Ecto neural progenitor cell (in vitro differentiated cells): ENCODE measurements around the gene PPP3CB.
A peak's percentile ranks its signal among the peaks of the same experiment; 100 is the strongest.
"Not testable (repeated sequence)": the region's sequence is repeated elsewhere in the genome, so short reads cannot be mapped to it uniquely, and the experiment has no call there.

Source experiments
- DNase-seq: peaks from one replicate; pipeline ENCODE4 v3.0.0-alpha.2; 2018; ENCODE audit warnings: low spot score

PPP3CB gene

DNA sequence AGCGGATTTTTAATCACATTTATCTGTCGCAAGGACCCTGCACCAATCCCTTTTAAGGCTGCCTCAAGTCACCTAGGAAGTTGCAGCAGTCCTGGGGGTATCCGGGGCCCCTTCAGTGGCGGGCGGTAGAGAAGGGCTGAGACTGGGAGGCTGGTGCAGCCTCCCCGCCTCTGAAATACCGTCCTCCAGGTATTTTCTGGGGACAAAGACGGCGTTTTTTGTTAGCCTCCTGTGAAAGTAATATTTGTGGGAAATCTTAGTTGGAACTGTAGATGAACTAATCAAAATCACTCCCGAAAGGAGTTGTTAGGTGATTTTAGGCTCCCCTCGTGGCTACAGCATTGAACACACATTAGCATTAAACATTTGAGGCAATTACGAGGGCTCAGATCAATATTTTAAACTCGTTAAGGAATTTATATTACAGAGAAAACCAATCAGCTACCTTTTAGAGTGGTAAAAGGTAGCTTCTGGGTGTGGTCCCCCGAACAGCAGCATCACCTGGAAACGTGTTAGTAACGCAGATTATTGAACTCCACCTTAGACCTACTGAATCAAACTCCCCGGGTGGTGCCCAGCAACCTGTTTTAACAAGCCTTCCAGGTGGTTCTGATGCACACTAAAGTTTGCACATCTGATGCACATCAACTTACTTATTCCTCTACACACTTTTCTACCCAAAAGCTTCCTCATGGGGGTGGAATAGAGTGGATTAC, 81.4 kb downstream of the PPP3CB start:
- no peak for DNase-seq

DNA sequence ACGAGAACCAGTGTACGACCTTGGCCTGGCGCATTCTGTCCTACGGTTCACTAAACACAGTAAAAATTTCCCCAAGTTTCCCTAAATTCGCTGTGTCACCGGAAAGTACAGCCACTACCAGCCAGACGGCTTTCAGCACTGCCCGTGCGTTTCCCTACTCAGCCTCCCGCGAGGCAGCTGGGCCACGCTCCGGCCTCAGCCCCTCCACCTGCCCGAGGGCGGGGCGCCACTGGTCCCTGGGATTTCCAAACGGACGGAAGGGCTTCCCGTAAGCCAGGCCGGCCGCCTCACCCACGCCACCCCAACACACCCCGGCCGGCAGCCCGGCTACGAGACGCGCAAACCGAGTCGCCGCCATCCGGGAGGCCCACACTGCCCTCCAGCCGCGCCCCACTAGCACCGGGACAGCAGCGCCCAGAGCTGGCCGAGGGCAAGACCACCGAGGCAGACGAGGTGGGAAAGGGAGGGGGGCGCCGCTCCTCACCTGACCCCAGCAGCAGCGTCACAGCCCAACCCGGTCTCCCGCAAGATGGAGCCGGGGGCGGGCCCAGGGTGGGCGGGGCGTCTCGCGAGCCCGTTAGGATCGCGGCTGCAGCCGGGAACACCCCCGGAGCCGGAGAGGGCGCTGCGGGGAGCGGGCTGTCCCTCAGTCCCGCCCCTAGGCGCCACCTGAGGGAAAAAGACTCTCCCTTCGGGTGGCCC, 82.1 kb downstream of the PPP3CB start, which contains the start of gene ANXA7:
Gene ANXA7, minus strand, starts transcription at position 531 of the 702 bp plus-strand sequence. CDS start 13,202 bp downstream, outside the sequence.
- DNase-seq, result peak; percentile 95

DNA sequence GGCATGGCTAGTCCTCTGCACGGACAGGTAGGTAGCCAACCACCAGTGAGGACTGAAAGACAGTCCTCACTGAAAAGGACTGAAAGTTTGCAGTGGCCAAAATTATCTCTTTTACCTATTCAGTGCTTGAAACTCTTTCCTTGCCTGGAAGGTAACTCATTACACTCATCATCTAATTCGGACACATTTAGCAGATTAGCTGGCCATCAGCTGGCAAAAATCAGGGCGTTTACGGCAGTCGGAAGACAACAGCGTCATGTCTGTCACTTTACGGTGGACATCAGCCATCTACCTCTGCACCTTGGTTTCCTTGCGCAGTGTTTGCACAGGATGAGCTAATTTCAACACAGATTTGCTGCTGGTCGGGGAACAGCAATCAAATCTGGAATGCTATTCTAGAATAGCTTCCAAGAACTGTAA, 82.7 kb downstream of the PPP3CB start:
- DNase-seq, result no peak

DNA sequence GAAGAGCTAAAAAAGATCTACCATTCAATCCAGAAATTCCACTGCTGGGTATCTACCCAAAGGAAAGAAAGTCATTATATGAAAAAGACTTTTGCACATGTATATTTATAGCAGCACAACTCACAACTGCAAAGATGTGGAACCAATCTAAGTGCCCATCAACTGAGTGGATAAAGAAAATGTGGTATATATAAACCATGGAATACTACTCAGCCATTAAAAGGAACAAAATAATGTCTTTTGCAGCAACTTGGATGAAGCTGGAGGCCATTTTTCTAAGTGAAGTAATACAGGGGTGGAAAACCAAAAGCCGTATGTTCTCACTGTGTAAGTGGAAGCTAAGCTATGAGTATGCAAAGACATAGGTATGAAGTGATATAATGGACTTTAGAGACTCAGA, 84.9 kb downstream of the PPP3CB start:
- no peak for DNase-seq

DNA sequence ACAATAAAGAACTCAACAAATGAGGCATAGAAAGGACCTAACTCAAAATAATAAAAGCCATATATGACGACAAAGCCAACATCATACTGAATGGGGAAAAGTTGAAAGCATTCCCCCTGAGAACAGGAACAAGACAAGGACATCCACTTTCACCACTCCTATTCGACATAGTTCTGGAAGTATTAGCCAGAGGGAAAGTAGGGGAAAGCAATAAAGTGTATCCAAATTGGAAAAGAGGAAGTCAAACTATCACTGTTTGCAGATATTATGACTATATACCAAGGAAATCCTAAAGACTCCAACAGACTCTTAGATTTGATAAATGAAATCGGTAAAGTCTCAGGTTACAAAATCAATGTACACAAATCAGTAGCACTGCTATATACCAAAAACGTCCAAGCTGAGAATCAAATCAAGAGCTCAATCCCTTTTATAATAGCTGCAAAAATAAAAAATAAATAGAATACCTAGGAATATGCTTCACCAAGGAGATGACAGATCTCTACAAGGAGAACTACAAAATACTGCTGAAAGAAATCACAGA, 86.8 kb downstream of the PPP3CB start:
- no peak for DNase-seq

DNA sequence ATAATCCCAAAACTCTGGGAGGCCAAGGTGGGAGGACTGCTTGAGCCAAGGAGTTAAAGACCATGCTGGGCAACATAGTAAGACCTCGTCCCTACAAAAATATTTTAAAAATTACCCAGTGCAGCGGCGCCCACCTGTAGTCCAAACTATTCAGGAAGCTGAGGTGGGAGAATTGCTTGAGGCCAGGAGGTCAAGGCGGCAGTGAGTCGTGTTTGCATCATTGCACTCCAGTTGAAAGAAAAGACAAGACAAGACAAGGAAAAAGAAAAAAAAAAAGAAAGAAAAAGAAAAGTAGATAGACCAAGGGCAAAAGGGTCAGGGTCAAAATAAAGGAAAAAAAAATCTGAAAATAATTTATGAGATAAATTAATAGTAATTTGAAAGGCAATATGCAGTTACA, 87.8 kb downstream of the PPP3CB start:
- DNase-seq, result no peak

DNA sequence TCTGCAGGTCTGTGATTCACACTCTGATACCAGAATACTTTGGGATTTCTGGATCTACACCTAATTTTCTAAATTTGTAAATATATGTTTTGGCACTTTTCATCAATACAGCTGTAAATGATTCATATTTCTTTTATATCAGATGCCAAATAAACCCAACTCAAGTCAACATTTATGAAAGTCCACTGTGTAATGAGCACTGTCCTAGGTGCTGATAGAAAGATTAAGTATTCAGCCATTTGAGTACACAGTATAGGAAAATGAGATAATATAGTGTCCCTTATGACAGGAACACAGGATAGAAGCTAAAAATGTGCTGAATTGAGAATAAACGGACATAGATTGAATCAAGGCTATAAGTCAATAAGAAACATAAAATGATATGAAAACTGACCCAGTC, 88.3 kb downstream of the PPP3CB start:
- DNase-seq, result no peak

DNA sequence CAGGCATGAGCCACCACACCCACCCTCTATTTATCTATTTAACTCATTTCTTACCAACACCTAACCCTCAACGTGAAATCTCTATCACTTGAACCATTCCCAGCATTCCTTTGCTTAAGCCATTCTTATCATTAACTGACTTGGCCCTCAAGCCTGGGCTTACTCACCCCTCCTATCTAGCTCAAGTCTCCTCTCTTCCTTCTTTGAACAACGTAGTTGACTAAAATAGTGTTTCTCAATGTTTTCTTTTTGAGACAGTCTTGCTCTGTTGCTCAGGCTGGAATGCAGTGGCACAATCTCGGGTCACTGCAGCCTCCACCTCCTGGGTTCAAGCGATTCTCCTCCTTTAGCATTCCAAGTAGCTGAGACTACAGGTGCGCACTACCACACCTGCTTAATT, 89.0 kb downstream of the PPP3CB start:
- DNase-seq, result no peak

DNA sequence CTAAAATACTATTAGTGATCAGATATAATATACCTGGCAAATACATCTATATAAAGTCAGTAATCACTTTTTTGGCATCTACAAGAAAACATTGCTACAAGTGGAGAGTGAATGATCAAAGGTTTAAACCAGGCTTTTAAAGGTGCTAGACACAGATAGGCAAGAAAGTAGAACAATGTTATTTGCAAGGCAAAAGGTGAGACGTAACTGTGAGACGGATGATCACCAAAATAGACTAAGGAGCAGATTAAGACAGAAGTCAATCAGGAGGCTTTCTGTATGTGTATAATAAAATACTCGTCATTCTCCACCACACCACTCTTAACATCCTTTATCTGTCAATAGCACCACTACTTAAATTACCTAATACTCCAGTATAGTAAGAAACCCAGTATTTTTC, 90.3 kb downstream of the PPP3CB start:
- DNase-seq, result no peak

DNA sequence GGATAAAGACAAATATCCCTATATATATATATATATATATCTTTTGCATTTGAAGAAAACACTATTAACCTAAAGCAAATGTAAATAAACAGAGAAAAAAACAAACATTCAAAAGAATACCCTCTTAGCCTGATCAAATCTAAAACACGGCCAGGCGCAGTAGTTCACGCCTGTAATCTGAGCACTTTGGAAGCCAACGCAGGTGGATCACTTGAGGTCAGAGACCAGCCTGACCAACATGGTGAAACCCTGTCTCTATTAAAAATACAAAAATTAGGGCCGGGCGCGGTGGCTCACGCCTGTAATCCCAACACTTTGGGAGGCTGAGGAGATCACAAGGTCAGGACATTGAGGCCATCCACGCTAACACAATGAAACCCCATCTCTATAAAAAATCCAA, 91.1 kb downstream of the PPP3CB start:
- no peak for DNase-seq

DNA sequence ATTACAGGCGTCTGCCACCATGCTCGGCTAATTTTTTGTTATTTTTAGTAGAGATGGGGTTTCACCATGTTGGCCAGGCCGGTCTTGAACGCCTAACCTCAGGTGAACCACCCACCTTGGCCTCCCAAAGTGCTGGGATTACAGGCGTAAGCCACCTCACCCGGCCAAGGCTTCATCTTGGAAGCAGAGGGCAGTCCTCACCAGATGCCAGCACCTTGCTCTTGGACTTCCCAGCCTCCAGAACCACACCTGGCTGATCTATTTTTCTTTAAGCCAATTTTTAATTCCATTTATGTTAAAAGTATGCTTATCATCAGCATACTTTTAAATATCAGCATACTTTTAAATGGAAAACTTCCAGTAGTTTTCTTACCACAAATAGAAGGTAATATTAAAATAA, 94.2 kb downstream of the PPP3CB start:
- DNase-seq, result no peak

DNA sequence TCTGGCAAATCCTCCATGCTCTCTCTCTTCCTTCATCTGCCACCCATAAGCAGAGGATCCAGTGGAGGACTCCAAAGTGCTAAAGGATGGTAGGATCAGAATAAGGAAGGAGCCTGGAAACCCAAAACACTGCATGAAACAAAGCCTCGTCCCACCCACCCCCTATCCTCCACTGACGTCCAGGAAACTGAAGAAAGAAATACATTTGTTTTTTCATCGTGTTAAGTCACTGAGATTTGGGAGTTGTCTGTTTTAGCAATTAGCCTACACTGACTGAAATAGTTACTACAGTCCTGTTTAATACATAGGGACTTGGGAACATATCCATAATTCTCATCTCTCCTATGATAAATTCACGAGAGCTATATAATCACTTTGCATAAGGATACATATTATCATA, 96.8 kb downstream of the PPP3CB start:
- no peak for DNase-seq

DNA sequence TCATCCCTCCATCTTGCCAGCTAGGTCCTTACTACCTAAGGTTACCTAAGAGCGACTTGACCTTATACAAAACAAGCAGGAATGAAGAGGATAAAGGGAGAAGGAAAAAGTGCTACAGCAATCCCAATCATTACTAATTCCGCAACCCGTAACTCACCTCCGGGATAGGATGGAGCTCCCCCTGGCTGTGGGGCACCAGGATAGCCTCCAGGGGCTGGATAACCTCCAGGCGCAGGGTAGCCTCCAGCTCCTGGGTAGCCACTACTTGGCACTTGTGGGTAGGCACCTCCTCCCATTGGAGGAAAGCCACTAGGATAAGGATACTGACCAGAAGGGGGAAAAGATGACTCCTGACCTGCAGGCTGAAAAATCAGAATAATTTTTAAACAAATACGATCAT, 97.8 kb downstream of the PPP3CB start:
- DNase-seq, result no peak

DNA sequence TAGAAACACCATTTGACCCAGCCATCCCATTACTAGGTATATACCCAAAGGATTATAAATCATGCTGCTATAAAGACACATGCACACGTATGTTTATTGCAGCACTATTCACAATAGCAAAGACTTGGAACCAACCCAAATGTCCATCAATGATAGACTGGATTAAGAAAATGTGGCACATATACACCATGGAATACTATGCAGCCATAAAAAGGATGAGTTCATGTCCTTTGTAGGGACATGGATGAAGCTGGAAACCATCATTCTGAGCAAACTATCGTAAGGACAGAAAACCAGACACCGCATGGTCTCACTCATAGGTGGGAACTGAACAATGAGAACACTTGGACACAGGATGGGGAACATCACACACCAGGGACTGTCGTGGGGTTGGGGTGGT, 101.5 kb downstream of the PPP3CB start:
- not testable (repeated sequence) for DNase-seq

DNA sequence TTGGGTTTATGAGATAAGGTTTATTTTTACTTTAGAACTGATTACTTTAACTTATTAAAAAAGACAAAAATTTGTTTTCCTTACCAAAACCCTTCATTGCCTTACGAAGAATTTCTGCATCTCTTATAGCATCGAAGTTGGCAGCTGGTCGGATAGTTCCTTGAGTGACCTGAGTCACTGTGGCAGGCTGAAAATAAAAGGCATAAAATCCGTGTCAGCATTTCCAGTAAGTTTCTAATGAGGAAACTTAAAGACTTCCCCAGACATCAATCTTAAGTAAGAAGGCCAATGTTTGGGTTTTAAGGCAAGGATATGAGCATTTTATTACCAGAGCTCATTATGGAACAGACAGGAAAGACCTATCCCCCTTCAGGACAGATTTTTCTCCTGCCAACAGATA, 107.6 kb downstream of the PPP3CB start:
- no peak for DNase-seq

DNA sequence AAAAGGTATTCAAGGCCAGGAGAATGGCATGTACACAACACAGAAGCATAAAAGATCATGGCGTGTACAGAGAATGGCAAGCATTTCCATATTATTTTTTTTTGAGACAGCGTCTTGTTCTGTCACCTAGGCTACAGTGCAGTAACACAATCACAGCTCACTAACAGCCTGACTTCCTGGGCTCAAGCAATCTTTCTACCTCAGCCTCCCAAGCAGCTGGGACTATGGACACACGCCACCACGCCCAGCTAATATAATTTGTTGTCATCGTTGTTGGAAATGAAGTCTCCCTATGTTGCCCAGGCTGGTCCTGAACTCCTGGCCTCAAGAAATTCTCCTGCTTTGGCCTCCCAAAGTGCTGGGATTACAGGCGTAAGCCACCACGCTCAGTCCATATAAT, 109.2 kb downstream of the PPP3CB start:
- DNase-seq, result no peak
